ENCODE results near the gene DCAF5.
"Not testable (repeated sequence)": the region's sequence is repeated elsewhere in the genome, so short reads cannot be mapped to it uniquely, and the experiment has no call there.

DCAF5 gene

DNA sequence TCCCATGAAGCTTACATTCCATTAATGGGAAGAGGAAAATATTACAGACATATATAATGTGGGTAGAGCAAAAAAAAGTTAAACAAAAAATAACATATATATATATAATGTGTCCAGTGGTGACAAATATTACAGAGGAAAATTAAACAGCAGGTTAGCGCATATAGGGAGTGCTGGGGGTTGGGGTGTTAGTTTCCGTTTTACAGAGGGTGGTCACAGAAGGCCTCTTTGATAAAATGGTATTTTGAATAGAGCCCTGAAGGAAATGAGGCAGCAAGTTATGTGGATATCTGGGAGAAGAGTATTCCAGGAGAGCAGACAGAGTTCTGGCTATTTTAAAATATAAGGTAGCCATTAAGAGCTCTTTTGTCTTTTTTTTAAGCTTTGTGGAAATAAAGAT lies 73.2 kb downstream of the DCAF5 start:
- no peak overlapping the region for H3K4me3 ChIP-seq (ENCODE audit: low read depth, low read length)
- peak overlapping the region; percentile 99 for H3K27ac ChIP-seq
- no peaks in the 10 kb centered on the region for H3K27me3 ChIP-seq (replicated peaks)
- peaks cover 8% of the 10 kb centered on the region for H3K36me3 ChIP-seq (replicated peaks)
- no peak for DNase-seq
- TF ChIP-seq, protein P1, sequence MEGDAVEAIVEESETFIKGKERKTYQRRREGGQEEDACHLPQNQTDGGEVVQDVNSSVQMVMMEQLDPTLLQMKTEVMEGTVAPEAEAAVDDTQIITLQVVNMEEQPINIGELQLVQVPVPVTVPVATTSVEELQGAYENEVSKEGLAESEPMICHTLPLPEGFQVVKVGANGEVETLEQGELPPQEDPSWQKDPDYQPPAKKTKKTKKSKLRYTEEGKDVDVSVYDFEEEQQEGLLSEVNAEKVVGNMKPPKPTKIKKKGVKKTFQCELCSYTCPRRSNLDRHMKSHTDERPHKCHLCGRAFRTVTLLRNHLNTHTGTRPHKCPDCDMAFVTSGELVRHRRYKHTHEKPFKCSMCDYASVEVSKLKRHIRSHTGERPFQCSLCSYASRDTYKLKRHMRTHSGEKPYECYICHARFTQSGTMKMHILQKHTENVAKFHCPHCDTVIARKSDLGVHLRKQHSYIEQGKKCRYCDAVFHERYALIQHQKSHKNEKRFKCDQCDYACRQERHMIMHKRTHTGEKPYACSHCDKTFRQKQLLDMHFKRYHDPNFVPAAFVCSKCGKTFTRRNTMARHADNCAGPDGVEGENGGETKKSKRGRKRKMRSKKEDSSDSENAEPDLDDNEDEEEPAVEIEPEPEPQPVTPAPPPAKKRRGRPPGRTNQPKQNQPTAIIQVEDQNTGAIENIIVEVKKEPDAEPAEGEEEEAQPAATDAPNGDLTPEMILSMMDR (IDR thresholded peaks at IDR 0.05; ENCODE audit: low read depth, low read length, missing control alignments), result no peak
- in situ Hi-C loops (cut with HindIII; ENCODE audit: low pct_ligation_motif_present, low sequenced_read_pairs), result loop anchor here (25.0 kb wide), 1 partner anchor 192 kb away; no protein-coding TSS in a partner anchor

DNA sequence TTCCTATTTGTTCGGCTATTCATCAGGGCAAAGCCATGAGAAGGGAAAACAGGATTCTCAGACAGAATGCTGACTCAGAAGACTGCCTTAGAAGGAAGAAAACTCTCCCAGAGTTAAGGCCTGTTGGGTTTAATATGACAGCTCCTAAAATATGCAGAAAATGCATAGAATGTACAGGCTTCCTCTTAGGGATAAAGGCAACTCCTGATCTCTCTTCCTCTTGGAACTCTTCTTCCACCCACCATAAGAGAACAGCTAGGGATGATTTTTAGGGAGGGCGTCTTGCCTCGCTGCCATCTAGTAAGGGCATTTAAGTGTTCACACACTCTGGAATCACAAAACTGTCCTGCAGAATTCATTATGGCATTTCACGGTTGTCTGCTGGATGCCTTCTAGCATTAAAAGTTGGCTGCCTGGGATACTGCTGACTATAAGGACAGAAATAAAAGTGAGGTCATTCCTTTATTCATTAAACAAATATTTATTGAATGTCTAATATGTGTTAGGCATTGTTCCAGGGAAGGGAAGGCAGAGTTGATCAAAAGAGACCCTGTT lies 73.7 kb downstream of the DCAF5 start:
- H3K4me3 ChIP-seq (ENCODE audit: low read depth, low read length), result no peak overlapping the region
- peak overlapping the region; percentile 99 for H3K27ac ChIP-seq
- in situ Hi-C loops (cut with HindIII; ENCODE audit: low pct_ligation_motif_present, low sequenced_read_pairs), result loop anchor here (25.0 kb wide), 1 partner anchor 192 kb away; no protein-coding TSS in a partner anchor
- H3K36me3 ChIP-seq (replicated peaks), result peaks cover 9% of the 10 kb centered on the region
- peak; percentile 83 for DNase-seq
- TF ChIP-seq, protein P1 (IDR thresholded peaks at IDR 0.05; ENCODE audit: low read depth, low read length, missing control alignments), result no peak
- no peaks in the 10 kb centered on the region for H3K27me3 ChIP-seq (replicated peaks)

DNA sequence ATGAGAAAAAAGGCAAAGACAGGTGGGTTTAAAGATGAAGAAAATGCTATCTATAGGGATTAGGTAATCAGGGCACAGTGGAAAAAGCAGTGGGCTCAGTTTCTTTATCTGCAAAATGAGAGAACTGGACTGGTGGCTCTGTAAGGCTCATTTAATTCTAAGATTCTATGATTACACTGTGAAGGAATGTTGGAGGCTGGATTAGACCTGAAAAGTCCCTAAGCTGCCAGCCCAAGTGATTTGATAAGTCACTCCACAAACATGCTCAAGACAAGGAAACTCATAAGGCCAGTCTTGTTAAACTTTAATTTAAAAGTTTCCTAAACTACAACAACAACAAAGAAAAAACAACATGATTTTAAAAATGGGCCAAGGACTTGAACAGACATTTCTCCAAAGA lies 75.1 kb downstream of the DCAF5 start:
- TF ChIP-seq, protein P1 (IDR thresholded peaks at IDR 0.05; ENCODE audit: low read depth, low read length, missing control alignments), result no peak
- in situ Hi-C loops (cut with HindIII; ENCODE audit: low pct_ligation_motif_present, low sequenced_read_pairs), result loop anchor here (25.0 kb wide), 1 partner anchor 191 kb away; no protein-coding TSS in a partner anchor
- Histone ChIP-seq H3K4me3 (ENCODE audit: low read depth, low read length) (no peak overlapping the region), H3K36me3 (replicated peaks) (peaks cover 14% of the 10 kb centered on the region), H3K27me3 (replicated peaks) (no peaks in the 10 kb centered on the region), H3K27ac (peak overlapping the region; percentile 99)
- peak; percentile 88 for DNase-seq

DNA sequence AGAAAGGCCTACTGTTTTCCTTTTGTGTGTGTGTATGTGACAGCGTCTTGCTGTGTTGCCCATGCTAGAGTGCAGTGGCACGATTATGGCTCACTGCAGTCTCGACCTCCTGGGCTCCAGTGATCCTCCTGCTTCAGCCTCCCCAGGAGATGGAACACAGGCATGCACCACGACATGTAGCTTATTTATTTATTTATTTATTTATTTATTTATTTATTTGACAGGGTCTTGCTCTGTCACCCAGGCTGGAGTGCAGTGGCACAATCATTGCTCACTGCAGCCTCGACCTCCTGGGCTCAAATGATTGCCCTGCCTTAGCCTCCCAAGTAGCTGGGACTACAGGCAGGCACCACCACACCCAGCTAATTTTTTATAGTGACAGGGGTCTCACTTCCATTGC lies 75.7 kb downstream of the DCAF5 start:
- Histone ChIP-seq H3K36me3 (replicated peaks) (peaks cover 17% of the 10 kb centered on the region), H3K27ac (peak overlapping the region; percentile 99)
- DNase-seq; H3K4me3 ChIP-seq (ENCODE audit: low read depth, low read length); H3K27me3 ChIP-seq (replicated peaks): not testable (repeated sequence)
- in situ Hi-C loops (cut with HindIII; ENCODE audit: low pct_ligation_motif_present, low sequenced_read_pairs), result loop anchor here (25.0 kb wide), 1 partner anchor 190 kb away; no protein-coding TSS in a partner anchor

DNA sequence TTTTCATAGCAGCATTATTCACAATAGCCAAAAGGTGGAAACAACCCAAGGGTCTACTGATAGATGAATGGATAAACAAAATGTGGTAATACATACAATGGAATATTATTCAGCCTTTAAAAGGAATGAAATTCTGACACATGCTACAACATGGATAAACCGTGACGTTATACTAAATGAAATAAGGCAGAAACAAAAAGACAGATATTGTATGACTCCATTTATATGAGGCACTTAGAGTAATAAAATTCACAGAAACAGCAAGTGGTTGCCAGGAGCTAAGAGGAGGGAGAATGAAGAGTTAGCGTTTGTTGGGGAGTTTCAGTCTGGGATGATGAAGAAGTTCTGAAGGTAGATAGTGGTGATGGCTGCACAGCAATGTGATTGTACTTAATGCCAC lies 76.6 kb downstream of the DCAF5 start:
- peaks cover 11% of the 10 kb centered on the region for H3K36me3 ChIP-seq (replicated peaks)
- in situ Hi-C loops (cut with HindIII; ENCODE audit: low pct_ligation_motif_present, low sequenced_read_pairs), result loop anchor here (25.0 kb wide), 1 partner anchor 189 kb away; no protein-coding TSS in a partner anchor
- no peak overlapping the region for H3K4me3 ChIP-seq (ENCODE audit: low read depth, low read length)
- H3K27ac ChIP-seq, result no peak overlapping the region
- DNase-seq, result no peak
- TF ChIP-seq, protein P1 (IDR thresholded peaks at IDR 0.05; ENCODE audit: low read depth, low read length, missing control alignments), result no peak
- H3K27me3 ChIP-seq (replicated peaks), result no peaks in the 10 kb centered on the region

DNA sequence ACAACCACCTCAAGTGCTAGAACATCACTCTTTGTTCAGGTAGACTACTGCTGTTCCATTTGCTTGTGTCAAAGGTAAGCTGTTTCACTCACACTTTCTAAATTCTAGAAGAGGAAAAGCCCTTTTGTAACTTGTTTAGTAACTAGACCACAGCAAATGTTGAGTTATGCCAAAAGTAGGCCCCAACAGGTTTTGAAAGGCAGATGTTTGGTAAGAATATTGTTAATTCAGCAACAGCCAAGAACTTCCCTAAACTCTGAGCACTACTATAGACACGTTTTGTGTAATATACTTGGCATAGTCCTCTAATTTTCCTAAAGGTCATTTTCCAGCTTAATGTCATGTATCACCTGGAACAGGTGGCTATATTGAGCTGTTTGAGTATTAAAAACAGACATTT lies 79.0 kb downstream of the DCAF5 start:
- H3K36me3 ChIP-seq (replicated peaks), result peaks cover 13% of the 10 kb centered on the region
- in situ Hi-C loops (cut with HindIII; ENCODE audit: low pct_ligation_motif_present, low sequenced_read_pairs), result no loop called here
- no peaks in the 10 kb centered on the region for H3K27me3 ChIP-seq (replicated peaks)
- TF ChIP-seq, protein P1 (IDR thresholded peaks at IDR 0.05; ENCODE audit: low read depth, low read length, missing control alignments), result no peak
- H3K27ac ChIP-seq, result no peak overlapping the region
- no peak overlapping the region for H3K4me3 ChIP-seq (ENCODE audit: low read depth, low read length)
- no peak for DNase-seq

All from brain microvascular endothelial cell (primary cell).